Vagina (tissue), 2 donors: ENCODE results near the gene CACNA1I.

Experiments used
- POLR2A ChIP-seq, 2 donors: fragments of 450-650 bp; IDR thresholded peaks; one replicate each; pipeline ENCODE4 v1.6.1; 2017; ENCODE audit warnings: antibody characterized with exemption in 2 of 2, mild to moderate bottlenecking in 2 of 2, moderate library complexity in 2 of 2
- POLR2AphosphoS5 ChIP-seq, 2 donors: sonication (generic); formaldehyde crosslinking; IDR thresholded peaks; one replicate each; pipeline ENCODE4 v1.9.0; 2017; ENCODE audit warnings: antibody characterized with exemption in 2 of 2, mild to moderate bottlenecking in 2 of 2, low read depth in 1 of 2; ENCODE audit not compliant: insufficient read depth in 1 of 2

- TF ChIP-seq POLR2AphosphoS5 (IDR thresholded peaks at IDR 0.05; ENCODE audit: insufficient read depth in 1 of 2, low read depth in 1 of 2) = no peak
- TF ChIP-seq POLR2A (IDR thresholded peaks at IDR 0.05) = no peak
Measured at GRCh38 chr22:39682994-39683393, 112.4 kb downstream of the CACNA1I start.
